ENCODE measurements around the gene NKAIN2. TPM values are rescaled to one million over a fixed set of nuclear protein-coding genes. Genes with fewer than 3 reads are reported as not detected.
"Not testable (repeated sequence)": the region's sequence is repeated elsewhere in the genome, so short reads cannot be mapped to it uniquely, and the experiment has no call there.

The NKAIN2 gene
- total and polyA plus RNA-seq, 2 experiments from 2014 or later, result 0.22 TPM; not detected in 1

DNA sequence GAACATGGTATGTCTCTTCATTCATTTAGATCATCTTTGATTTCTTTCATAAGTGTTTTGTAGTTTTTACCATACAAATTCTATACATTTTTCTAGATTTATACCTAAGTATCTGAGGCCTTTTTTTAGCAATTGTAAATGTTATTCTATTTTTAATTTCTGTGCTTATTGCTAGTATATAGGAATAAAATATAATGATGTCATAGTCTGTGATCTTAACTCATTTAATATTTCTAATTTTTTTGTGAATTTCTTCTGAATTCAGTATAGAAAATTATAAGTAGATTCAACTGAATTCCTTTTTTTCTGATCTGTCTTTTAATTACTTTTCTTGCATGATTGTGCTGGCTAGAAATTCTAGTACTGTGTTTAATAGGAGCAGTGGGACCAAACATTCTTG lies 520.6 kb downstream of the NKAIN2 start:
- H3K27me3 ChIP-seq, result no peaks in the 10 kb centered on the region
- H3K27ac ChIP-seq, result no peak overlapping the region
- no peaks in the 10 kb centered on the region for H3K4me1 ChIP-seq (ENCODE audit: low read depth)
- H3K4me3 ChIP-seq, result no peak overlapping the region
- no peak for DNase-seq (ENCODE audit: low read depth in 1 of 2, low spot score in 1 of 2)
- no peaks in the 10 kb centered on the region for H3K36me3 ChIP-seq
- no peak for TF ChIP-seq CTCF (IDR thresholded peaks at IDR 0.05; ENCODE audit: low read depth, low read length)
- H3K9me3 ChIP-seq (ENCODE audit: low read depth), result no peaks in the 10 kb centered on the region

GRCh38 chr6:124330197-124330596 lies 526.5 kb downstream of the NKAIN2 start:
- Histone ChIP-seq H3K9me3 (ENCODE audit: low read depth) (no peaks in the 10 kb centered on the region), H3K4me1 (ENCODE audit: low read depth) (no peaks in the 10 kb centered on the region), H3K36me3 (no peaks in the 10 kb centered on the region), H3K4me3 (no peak overlapping the region), H3K27me3 (no peaks in the 10 kb centered on the region), H3K27ac (no peak overlapping the region)
- TF ChIP-seq CTCF (IDR thresholded peaks at IDR 0.05; ENCODE audit: low read depth, low read length), result no peak
- no peak for DNase-seq (ENCODE audit: low read depth in 1 of 2, low spot score in 1 of 2)

DNA sequence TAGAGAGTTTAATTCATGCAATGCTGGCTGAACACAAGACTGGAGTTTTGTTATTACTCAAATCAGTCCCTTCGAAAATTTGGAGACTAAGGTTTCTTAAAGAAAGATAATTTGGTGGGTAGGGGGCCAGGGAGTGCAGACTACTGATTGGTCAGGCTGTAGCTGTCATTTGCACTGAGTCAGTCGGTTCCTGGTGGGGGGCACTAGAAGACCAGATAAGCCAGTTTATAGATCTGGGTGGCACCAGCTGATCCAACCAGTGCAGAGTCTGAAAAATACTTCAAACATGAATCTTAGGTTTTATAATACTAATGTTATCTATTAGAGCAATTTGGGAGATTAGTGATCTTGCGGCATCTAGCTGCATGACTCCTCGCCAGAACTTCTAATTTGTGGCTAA lies 530.7 kb downstream of the NKAIN2 start:
- no peak for TF ChIP-seq CTCF (IDR thresholded peaks at IDR 0.05; ENCODE audit: low read depth, low read length)
- no peaks in the 10 kb centered on the region for H3K4me1 ChIP-seq (ENCODE audit: low read depth)
- DNase-seq (ENCODE audit: low read depth in 1 of 2, low spot score in 1 of 2), result no peak
- no peaks in the 10 kb centered on the region for H3K9me3 ChIP-seq (ENCODE audit: low read depth)
- no peaks in the 10 kb centered on the region for H3K27me3 ChIP-seq
- no peak overlapping the region for H3K4me3 ChIP-seq
- no peak overlapping the region for H3K27ac ChIP-seq
- no peaks in the 10 kb centered on the region for H3K36me3 ChIP-seq

DNA sequence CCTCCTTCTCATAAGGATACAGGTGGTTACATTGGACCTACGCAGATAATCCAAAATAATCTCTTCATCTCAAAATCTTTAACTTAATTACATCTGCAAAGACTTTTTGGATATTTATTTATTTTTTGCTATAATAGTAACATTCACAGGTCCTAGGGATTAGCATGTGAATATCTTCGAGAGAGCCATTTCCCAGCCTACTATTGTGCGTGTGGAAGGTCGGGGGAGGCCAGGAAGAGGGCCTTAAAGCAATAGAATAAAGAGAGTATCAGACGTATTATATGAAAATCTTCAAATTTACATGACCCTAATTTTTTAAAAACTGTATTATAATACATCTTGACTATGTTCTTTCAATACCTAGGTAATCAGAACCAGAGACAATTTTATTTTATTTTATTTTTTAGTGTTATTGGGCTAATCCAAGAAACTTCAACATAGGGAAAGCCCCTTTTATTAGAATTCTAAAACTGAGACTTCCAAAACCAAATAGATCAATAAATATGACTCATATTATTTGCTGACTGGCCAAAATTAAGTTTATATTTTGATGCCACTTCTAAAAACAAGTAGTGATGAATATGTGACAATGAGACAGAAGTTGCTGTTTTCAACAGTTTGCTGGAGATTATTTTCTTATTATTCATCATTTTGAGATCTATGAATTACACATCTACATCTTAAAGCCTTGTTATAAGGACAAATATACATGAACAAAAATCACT lies 536.1 kb downstream of the NKAIN2 start:
- no peak for TF ChIP-seq CTCF (IDR thresholded peaks at IDR 0.05; ENCODE audit: low read depth, low read length)
- no peak for DNase-seq (ENCODE audit: low read depth in 1 of 2, low spot score in 1 of 2)
- Histone ChIP-seq H3K4me1 (ENCODE audit: low read depth) (no peaks in the 10 kb centered on the region), H3K9me3 (ENCODE audit: low read depth) (no peaks in the 10 kb centered on the region), H3K36me3 (no peaks in the 10 kb centered on the region), H3K27me3 (no peaks in the 10 kb centered on the region), H3K27ac (no peak overlapping the region), H3K4me3 (no peak overlapping the region)

DNA sequence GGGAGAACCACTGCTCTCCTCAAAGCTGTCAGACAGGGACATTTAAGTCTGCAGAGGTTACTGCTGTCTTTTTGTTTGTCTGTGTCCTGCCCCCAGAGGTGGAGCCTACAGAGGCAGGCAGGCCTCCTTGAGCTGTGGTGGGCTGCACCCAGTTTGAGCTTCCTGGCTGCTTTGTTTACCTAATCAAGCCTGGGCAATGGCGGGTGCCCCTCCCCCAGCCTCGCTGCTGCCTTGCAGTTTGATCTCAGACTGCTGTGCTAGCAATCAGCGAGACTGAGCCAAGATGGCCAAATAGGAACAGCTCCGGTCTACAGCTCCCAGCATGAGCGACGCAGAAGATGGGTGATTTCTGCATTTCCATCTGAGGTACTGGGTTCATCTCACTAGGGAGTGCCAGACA lies 544.7 kb downstream of the NKAIN2 start:
- H3K4me1 ChIP-seq (ENCODE audit: low read depth); H3K27ac ChIP-seq; H3K9me3 ChIP-seq (ENCODE audit: low read depth); DNase-seq (ENCODE audit: low read depth in 1 of 2, low spot score in 1 of 2); H3K4me3 ChIP-seq; H3K27me3 ChIP-seq; H3K36me3 ChIP-seq: not testable (repeated sequence)

DNA sequence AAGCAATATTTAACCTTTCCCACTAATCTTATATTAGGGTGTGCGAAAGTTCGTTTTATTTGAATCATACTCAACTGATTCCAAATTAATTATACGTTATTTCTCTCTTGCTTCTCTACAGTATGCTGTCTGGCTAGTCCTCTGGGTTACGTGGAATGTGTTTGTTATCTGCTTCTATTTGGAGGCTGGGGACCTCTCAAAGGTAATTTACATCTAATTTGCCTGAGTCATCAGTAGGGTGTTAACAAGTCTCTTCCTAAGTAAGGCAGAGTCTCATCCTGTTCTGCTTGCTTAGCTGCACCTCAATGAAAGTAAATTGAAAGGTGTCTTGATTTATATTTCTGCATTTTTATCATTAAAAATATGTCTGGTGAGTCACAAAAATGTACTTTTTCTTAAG lies 551.5 kb downstream of the NKAIN2 start:
- no peaks in the 10 kb centered on the region for H3K36me3 ChIP-seq
- no peaks in the 10 kb centered on the region for H3K27me3 ChIP-seq
- DNase-seq (ENCODE audit: low read depth in 1 of 2, low spot score in 1 of 2), result no peak
- no peak overlapping the region for H3K27ac ChIP-seq
- no peak overlapping the region for H3K4me3 ChIP-seq
- no peaks in the 10 kb centered on the region for H3K4me1 ChIP-seq (ENCODE audit: low read depth)
- H3K9me3 ChIP-seq (ENCODE audit: low read depth), result no peaks in the 10 kb centered on the region
- no peak for TF ChIP-seq CTCF (IDR thresholded peaks at IDR 0.05; ENCODE audit: low read depth, low read length)

Measured in cardiac muscle cell (in vitro differentiated cells and primary cell).